SK-N-SH treated with all-trans-retinoic acid at 6 μM for 48 hours (cell line): ENCODE measurements around the gene AHCTF1.

Source experiments
- ARNTL ChIP-seq: fragments of 450-650 bp; formaldehyde crosslinking; IDR thresholded peaks from 2 replicates; pipeline ENCODE4 v1.5.0; 2020; ENCODE audit warnings: low read depth, mild to moderate bottlenecking, moderate library complexity, borderline replicate concordance
- OSR1 ChIP-seq: fragments of 250-450 bp; sonication (Bioruptor Pico); IDR thresholded peaks from 2 replicates; pipeline ENCODE4 v1.8.0; 2022; ENCODE audit warnings: moderate library complexity, mild to moderate bottlenecking, inconsistent platforms
- PATZ1 ChIP-seq: fragments of 250-450 bp; sonication (Bioruptor Pico); IDR thresholded peaks from 2 replicates; pipeline ENCODE4 v1.8.0; 2020; ENCODE audit warnings: mild to moderate bottlenecking, moderate library complexity, borderline replicate concordance
- SNAI2 ChIP-seq: fragments of 250-450 bp; sonication (Bioruptor Pico); IDR thresholded peaks from 2 replicates; pipeline ENCODE4 v1.5.0; 2020; ENCODE audit warnings: mild to moderate bottlenecking, moderate library complexity
- TCF4 ChIP-seq: fragments of 250-450 bp; sonication (Bioruptor Pico); IDR thresholded peaks from 2 replicates; pipeline ENCODE4 v1.8.0; 2021; ENCODE audit warnings: mild to moderate bottlenecking, moderate library complexity, borderline replicate concordance
- TOX ChIP-seq: fragments of 250-450 bp; sonication (Bioruptor Pico); IDR thresholded peaks from 2 replicates; pipeline ENCODE4 v1.8.0; 2021; ENCODE audit warnings: mild to moderate bottlenecking, moderate library complexity, borderline replicate concordance
- ZFP3 ChIP-seq: fragments of 250-450 bp; sonication (Bioruptor Pico); IDR thresholded peaks from 2 replicates; pipeline ENCODE4 v1.5.0; 2020; ENCODE audit warnings: mild to moderate bottlenecking, moderate library complexity
- ZFP30 ChIP-seq: fragments of 450-650 bp; formaldehyde crosslinking; IDR thresholded peaks from 2 replicates; pipeline ENCODE4 v1.5.0; 2022; ENCODE audit warnings: mild to moderate bottlenecking, moderate library complexity
- ZNF565 ChIP-seq: fragments of 450-650 bp; formaldehyde crosslinking; conservative IDR thresholded peaks from 2 replicates; pipeline ENCODE4 v1.5.0; 2020; ENCODE audit warnings: low read depth, mild to moderate bottlenecking, moderate library complexity

GRCh38 chr1:246878551-246878950 is 53.2 kb downstream of the AHCTF1 start:
- TF ChIP-seq PATZ1 (no peak), OSR1 (CRISPR knock-in tag) (no peak), TOX (CRISPR knock-in tag) (no peak), ZFP30 (CRISPR knock-in tag) (no peak), ARNTL (CRISPR knock-in tag) (no peak), ZNF565 (CRISPR knock-in tag) (no peak), SNAI2 (no peak), TCF4 (CRISPR knock-in tag) (no peak), ZFP3 (CRISPR knock-in tag) (no peak)
